Measurements from ENCODE around the gene WASF2. TPM values are rescaled to one million over a fixed set of nuclear protein-coding genes. Genes with fewer than 3 reads are reported as not detected.

The WASF2 gene
- total and polyA plus RNA-seq, 2 of the 8 experiments (the other 6 are each of a cell fraction or from before 2014, with no cell fraction given) = 32.1 to 86.6 TPM

DNA sequence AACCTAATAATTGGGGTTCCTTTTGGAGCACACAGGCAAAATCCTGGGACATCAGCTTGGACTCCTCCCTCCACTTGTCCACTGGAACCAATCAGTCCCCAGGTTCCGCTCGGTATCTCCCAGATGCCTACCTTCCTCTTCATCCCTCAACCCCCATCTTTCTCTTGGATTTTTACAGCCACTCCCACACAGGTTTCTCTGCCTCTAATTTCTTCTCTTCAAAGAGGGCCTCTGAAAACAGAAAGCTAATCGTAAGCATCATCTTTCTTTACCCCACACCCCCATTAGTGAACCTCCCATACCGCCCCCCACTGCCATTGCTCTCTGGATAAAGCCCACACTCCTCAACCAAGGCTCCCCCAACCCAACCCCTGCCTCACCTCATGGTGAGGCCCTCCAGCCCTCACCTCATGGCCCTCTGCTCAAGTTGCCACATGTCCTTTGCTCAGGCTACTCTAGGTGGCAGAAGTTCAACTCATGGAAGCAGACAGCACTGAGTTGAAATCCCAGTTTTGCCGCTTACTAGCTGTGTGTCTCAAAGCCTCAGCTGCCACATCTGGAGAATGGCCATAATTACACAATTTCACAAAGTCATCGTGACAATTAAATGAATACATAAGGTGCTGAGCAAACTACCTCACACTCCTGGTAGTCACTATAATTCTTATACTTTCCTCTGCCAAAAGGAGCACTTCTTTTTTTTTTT is 18.1 kb upstream of the WASF2 start:
- Histone ChIP-seq H2BK20ac (ENCODE audit: low read length) (peak overlapping the region; percentile 61; the same call in 1 of the 2 replicates), H3K79me1 (ENCODE audit: low read depth, low read length) (no peaks in the 10 kb centered on the region), H2AFZ (ENCODE audit: low read length) (no peak overlapping the region), H2AK5ac (ENCODE audit: low read depth, low read length) (no peak overlapping the region), H3K23me2 (ENCODE audit: low read depth, low read length) (no peaks in the 10 kb centered on the region), H3K56ac (replicated peaks; ENCODE audit: insufficient read length, low read depth, low read length) (no peak overlapping the region), H4K20me1 (replicated peaks in 1 of 2; ENCODE audit: control insufficient read depth in 1 of 2, insufficient read depth in 2 of 2, low read length in 2 of 2) (no peaks in the 10 kb centered on the region), H2BK12ac (ENCODE audit: low read depth, low read length) (no peak overlapping the region), H3K18ac (ENCODE audit: extremely low read depth, low read length) (no peak overlapping the region; the same call in 1 of the 2 replicates), H4K5ac (ENCODE audit: insufficient read length, low read depth, low read length) (no peak overlapping the region), H3K4me2 (ENCODE audit: insufficient read depth in 1 of 2, low read depth in 2 of 2, low read length in 2 of 2) (no peak overlapping the region), H3K9me3 (ENCODE audit: insufficient read depth in 2 of 2, low read depth in 1 of 2, low read length in 1 of 2) (no peaks in the 10 kb centered on the region), H3K27me3 (replicated peaks in 1 of 4; ENCODE audit: control insufficient read depth in 3 of 4, extremely low read depth in 1 of 4, insufficient read depth in 3 of 4, low read length in 3 of 4) (no peaks in the 10 kb centered on the region), H4K8ac (ENCODE audit: extremely low read depth, insufficient read depth, low read length) (no peak overlapping the region), H3K4ac (replicated peaks; ENCODE audit: insufficient read length, low read depth, low read length) (no peak overlapping the region), H2BK120ac (replicated peaks; ENCODE audit: low read depth, low read length) (no peak overlapping the region), H2BK15ac (ENCODE audit: low read length) (no peak overlapping the region), H3K9ac (replicated peaks in 1 of 4; ENCODE audit: extremely low read depth in 1 of 4, low read depth in 3 of 4, low read length in 3 of 4) (no peak overlapping the region), H3K4me3 (ENCODE audit: extremely low read depth in 1 of 4, insufficient read depth in 2 of 4, low read depth in 3 of 4, low read length in 4 of 4) (no peak overlapping the region), H3K27ac (ENCODE audit: low read depth, low read length) (no peak overlapping the region), H3K36me3 (ENCODE audit: control insufficient read depth in 2 of 4, insufficient read depth in 4 of 4, low read length in 3 of 4) (no peaks in the 10 kb centered on the region), H3K14ac (ENCODE audit: insufficient read length) (no peak overlapping the region), H4K91ac (replicated peaks; ENCODE audit: insufficient read length, low read length) (no peak overlapping the region), H3K23ac (ENCODE audit: insufficient read length) (no peak overlapping the region), H3K4me1 (replicated peaks in 1 of 4; ENCODE audit: control insufficient read depth in 3 of 4, insufficient read depth in 4 of 4, low read length in 3 of 4) (peaks cover 0 to 14% (median 6%) of the 10 kb centered on the region in 4 experiments; a peak in 5 of 7 replicates), H3K79me2 (ENCODE audit: control insufficient read depth in 1 of 2, insufficient read depth in 2 of 2, low read length in 2 of 2) (no peaks in the 10 kb centered on the region), H2BK5ac (ENCODE audit: low read depth, low read length) (no peak overlapping the region; the same call in 1 of the 2 replicates)
- ChIA-PET CTCF (ENCODE audit: partially characterized antibody) (interaction anchor here (0.6 to 7.1 kb wide), 21 partner anchors 8 to 212 kb away, joined by 3 to 48 read pairs (median 4); no protein-coding TSS in a partner anchor), POLR2A (ENCODE audit: partially characterized antibody) (interaction anchor here (0.6 to 2.3 kb wide), 4 partner anchors 18 to 79 kb away, joined by 3 to 10 read pairs (median 3); no protein-coding TSS in a partner anchor)
- WGBS, 2 experiments (ENCODE audit: extremely low coverage in 1 of 2, insufficient coverage in 1 of 2, insufficient read length in 1 of 2, insufficient replicate concordance in 2 of 2, low coverage in 1 of 2, low lambda C conversion rate in 2 of 2, missing lambda C conversion rate in 1 of 2) = 84% methylated on average over 6 of the region's 6 CpGs; no CpG with 5 or more reads in 1 of the 2 experiments
- TF ChIP-seq, protein P1, sequence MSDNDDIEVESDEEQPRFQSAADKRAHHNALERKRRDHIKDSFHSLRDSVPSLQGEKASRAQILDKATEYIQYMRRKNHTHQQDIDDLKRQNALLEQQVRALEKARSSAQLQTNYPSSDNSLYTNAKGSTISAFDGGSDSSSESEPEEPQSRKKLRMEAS (IDR thresholded peaks at IDR 0.05) = peak; percentile 88
- TF ChIP-seq CEBPB (IDR thresholded peaks at IDR 0.05; ENCODE audit: low read depth, low read length) (no peak), KDM1A (IDR thresholded peaks at IDR 0.05; ENCODE audit: borderline replicate concordance, low read length) (peak; percentile 91; the same call in 1 of the 2 replicates), SP2 (IDR thresholded peaks at IDR 0.05; ENCODE audit: low read length) (no peak), RAD21 (IDR thresholded peaks at IDR 0.05 in 1 of 2, conservative IDR thresholded peaks at IDR 0.05 in 1 of 2; ENCODE audit: low read depth in 2 of 2, low read length in 2 of 2) (peak; percentile 35 to 60)
- TF ChIP-seq, protein P2, sequence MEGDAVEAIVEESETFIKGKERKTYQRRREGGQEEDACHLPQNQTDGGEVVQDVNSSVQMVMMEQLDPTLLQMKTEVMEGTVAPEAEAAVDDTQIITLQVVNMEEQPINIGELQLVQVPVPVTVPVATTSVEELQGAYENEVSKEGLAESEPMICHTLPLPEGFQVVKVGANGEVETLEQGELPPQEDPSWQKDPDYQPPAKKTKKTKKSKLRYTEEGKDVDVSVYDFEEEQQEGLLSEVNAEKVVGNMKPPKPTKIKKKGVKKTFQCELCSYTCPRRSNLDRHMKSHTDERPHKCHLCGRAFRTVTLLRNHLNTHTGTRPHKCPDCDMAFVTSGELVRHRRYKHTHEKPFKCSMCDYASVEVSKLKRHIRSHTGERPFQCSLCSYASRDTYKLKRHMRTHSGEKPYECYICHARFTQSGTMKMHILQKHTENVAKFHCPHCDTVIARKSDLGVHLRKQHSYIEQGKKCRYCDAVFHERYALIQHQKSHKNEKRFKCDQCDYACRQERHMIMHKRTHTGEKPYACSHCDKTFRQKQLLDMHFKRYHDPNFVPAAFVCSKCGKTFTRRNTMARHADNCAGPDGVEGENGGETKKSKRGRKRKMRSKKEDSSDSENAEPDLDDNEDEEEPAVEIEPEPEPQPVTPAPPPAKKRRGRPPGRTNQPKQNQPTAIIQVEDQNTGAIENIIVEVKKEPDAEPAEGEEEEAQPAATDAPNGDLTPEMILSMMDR (IDR thresholded peaks at IDR 0.05; ENCODE audit: control extremely low read depth in 1 of 3, insufficient read depth in 1 of 3, low read depth in 1 of 3, low read length in 3 of 3) = peak; percentile 33 to 58 (median 35); a peak in 3 of 4 replicates
- TF ChIP-seq, protein P3, sequence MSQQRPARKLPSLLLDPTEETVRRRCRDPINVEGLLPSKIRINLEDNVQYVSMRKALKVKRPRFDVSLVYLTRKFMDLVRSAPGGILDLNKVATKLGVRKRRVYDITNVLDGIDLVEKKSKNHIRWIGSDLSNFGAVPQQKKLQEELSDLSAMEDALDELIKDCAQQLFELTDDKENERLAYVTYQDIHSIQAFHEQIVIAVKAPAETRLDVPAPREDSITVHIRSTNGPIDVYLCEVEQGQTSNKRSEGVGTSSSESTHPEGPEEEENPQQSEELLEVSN (IDR thresholded peaks at IDR 0.05) = peak; percentile 47; the same call in 1 of the 2 replicates
- DNase-seq (ENCODE audit: low read depth in 1 of 2, low spot score in 2 of 2) = no peak
- FAIRE-seq = no peak

All from H1 (cell line).